ENCODE results near the gene TNC. TPM values are rescaled to one million over a fixed set of nuclear protein-coding genes. Genes with fewer than 3 reads are reported as not detected.

TNC gene
- total and polyA plus RNA-seq, 2 donors from 2014 or later = 9.4 to 254 TPM

DNA sequence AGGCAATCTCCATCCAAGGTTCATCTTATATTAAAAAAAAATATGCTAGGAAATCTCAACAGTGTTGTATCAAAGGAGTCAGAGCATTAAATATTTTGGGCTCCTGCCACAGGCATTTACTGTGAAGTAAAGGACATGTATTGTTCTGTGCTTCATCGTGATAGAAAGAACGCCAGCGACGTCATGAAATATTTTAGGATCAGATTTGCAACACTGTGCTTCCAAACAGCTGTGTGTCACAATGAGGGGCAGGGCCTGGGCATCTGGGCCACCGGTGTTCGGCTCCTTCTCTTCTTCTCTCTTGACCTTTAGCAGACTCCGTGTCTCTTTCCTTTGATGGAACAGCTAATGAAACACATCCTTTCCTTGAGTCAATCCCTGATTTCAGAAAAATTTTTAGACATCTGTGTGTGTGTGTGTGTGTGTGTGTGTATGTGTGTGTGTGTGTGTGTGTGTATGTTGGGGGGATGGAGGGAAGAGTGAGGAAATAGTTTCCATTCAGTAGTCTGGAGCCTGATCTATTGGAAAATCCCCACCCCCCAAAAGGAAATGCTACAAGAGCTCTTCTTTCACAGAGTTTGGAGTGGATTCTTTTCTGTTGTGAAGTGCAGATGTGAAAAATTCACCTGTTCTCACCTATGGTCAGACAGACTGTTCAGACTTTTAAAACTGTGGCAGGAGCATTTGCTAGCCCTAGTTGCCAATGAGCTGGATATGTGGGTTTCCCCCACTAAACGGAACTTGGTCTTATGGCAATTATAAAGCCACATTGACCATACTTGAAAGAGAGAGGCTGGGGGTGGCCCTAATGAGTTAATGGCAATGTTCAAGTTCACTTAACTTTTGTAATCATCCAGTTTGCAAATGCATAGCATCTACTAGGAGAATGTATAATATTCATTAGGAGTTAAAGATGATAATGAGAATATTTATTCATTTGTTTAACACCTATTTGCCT, 18.1 kb upstream of the TNC start:
- Histone ChIP-seq H3K27ac (ENCODE audit: low read depth in 2 of 2, low read length in 2 of 2) (no peak overlapping the region), H3K4me3 (ENCODE audit: low read length in 3 of 3) (no peak overlapping the region), H3K36me3 (ENCODE audit: control insufficient read depth in 2 of 3, insufficient read depth in 3 of 3, low read length in 3 of 3) (no peaks in the 10 kb centered on the region), H3K27me3 (ENCODE audit: control insufficient read depth, insufficient read depth, low read length) (no peaks in the 10 kb centered on the region), H3K4me1 (ENCODE audit: control insufficient read depth in 2 of 3, insufficient read depth in 2 of 3, low read depth in 1 of 3, low read length in 3 of 3) (no peaks in the 10 kb centered on the region), H3K9ac (ENCODE audit: low read length in 3 of 3) (no peak overlapping the region), H3K9me3 (ENCODE audit: control insufficient read depth in 2 of 3, insufficient read depth in 1 of 3, low read length in 3 of 3) (no peaks in the 10 kb centered on the region)
- intact Hi-C loops (cut with DNase I) = no loop called here
- TF ChIP-seq, protein P1, sequence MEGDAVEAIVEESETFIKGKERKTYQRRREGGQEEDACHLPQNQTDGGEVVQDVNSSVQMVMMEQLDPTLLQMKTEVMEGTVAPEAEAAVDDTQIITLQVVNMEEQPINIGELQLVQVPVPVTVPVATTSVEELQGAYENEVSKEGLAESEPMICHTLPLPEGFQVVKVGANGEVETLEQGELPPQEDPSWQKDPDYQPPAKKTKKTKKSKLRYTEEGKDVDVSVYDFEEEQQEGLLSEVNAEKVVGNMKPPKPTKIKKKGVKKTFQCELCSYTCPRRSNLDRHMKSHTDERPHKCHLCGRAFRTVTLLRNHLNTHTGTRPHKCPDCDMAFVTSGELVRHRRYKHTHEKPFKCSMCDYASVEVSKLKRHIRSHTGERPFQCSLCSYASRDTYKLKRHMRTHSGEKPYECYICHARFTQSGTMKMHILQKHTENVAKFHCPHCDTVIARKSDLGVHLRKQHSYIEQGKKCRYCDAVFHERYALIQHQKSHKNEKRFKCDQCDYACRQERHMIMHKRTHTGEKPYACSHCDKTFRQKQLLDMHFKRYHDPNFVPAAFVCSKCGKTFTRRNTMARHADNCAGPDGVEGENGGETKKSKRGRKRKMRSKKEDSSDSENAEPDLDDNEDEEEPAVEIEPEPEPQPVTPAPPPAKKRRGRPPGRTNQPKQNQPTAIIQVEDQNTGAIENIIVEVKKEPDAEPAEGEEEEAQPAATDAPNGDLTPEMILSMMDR (IDR thresholded peaks at IDR 0.05; ENCODE audit: borderline replicate concordance, extremely low read depth, insufficient read depth) = no peak
- no peak for FAIRE-seq
- no peak for DNase-seq

GRCh38 chr9:115134941-115135340, 17.0 kb upstream of the TNC start:
- Histone ChIP-seq H3K9ac (ENCODE audit: low read length in 3 of 3) (no peak overlapping the region), H3K27me3 (ENCODE audit: control insufficient read depth, insufficient read depth, low read length) (no peaks in the 10 kb centered on the region), H3K9me3 (ENCODE audit: control insufficient read depth in 2 of 3, insufficient read depth in 1 of 3, low read length in 3 of 3) (no peaks in the 10 kb centered on the region), H3K27ac (ENCODE audit: low read depth in 2 of 2, low read length in 2 of 2) (no peak overlapping the region), H3K4me1 (ENCODE audit: control insufficient read depth in 2 of 3, insufficient read depth in 2 of 3, low read depth in 1 of 3, low read length in 3 of 3) (no peaks in the 10 kb centered on the region), H3K4me3 (ENCODE audit: low read length in 3 of 3) (no peak overlapping the region), H3K36me3 (ENCODE audit: control insufficient read depth in 2 of 3, insufficient read depth in 3 of 3, low read length in 3 of 3) (no peaks in the 10 kb centered on the region)
- DNase-seq = no peak
- intact Hi-C loops (cut with DNase I) = no loop called here
- TF ChIP-seq, protein P1 (IDR thresholded peaks at IDR 0.05; ENCODE audit: borderline replicate concordance, extremely low read depth, insufficient read depth) = no peak
- no peak for FAIRE-seq

- FAIRE-seq = no peak
- intact Hi-C loops (cut with DNase I) = no loop called here
- H3K27me3 ChIP-seq (ENCODE audit: control insufficient read depth, insufficient read depth, low read length) = no peaks in the 10 kb centered on the region
- no peak overlapping the region for H3K4me3 ChIP-seq (ENCODE audit: low read length in 3 of 3)
- TF ChIP-seq, protein P1 (IDR thresholded peaks at IDR 0.05; ENCODE audit: borderline replicate concordance, extremely low read depth, insufficient read depth) = no peak
- H3K36me3 ChIP-seq (ENCODE audit: control insufficient read depth in 2 of 3, insufficient read depth in 3 of 3, low read length in 3 of 3) = no peaks in the 10 kb centered on the region
- no peak overlapping the region for H3K9ac ChIP-seq (ENCODE audit: low read length in 3 of 3)
- H3K9me3 ChIP-seq (ENCODE audit: control insufficient read depth in 2 of 3, insufficient read depth in 1 of 3, low read length in 3 of 3) = no peaks in the 10 kb centered on the region
- no peak overlapping the region for H3K27ac ChIP-seq (ENCODE audit: low read depth in 2 of 2, low read length in 2 of 2)
- DNase-seq = no peak
- no peaks in the 10 kb centered on the region for H3K4me1 ChIP-seq (ENCODE audit: control insufficient read depth in 2 of 3, insufficient read depth in 2 of 3, low read depth in 1 of 3, low read length in 3 of 3)
Observed at GRCh38 chr9:115133649-115134048, 15.7 kb upstream of the TNC start.
